GM23338 (cell line): ENCODE results near the gene IRF2BP2.

Source experiments
- CREB1 ChIP-seq: fragments of 250-450 bp; sonication (Bioruptor Pico); IDR thresholded peaks from 2 replicates; pipeline ENCODE4 v1.5.0; 2020; ENCODE audit warnings: low read depth, mild to moderate bottlenecking, moderate library complexity
- CTCF ChIP-seq, 2 experiments: fragments of 200-600 bp in 1 of 2; sonication (generic) in 1 of 2; conservative IDR thresholded peaks; 2 replicates each; pipeline versions ENCODE4 v1.5.1 to v1.6.1; 2016 to 2017; ENCODE audit warnings: antibody characterized with exemption in 2 of 2, low read depth in 2 of 2, mild to moderate bottlenecking in 2 of 2, moderate library complexity in 1 of 2
- ETS1 ChIP-seq: IDR thresholded peaks from 2 replicates; pipeline ENCODE4 v1.6.1; 2016; ENCODE audit warnings: antibody characterized with exemption
- EZH2 ChIP-seq: fragments of 200-600 bp; sonication (generic); IDR thresholded peaks from one replicate; pipeline ENCODE4 v1.8.0; 2017; ENCODE audit warnings: antibody characterized with exemption, mild to moderate bottlenecking, low read depth; ENCODE audit not compliant: unreplicated experiment
- EZH2phosphoT487 ChIP-seq: fragments of 200-600 bp; sonication (generic); IDR thresholded peaks from one replicate; pipeline ENCODE4 v1.8.1; 2018; ENCODE audit warnings: antibody characterized with exemption; ENCODE audit not compliant: unreplicated experiment
- JUNB ChIP-seq: IDR thresholded peaks from one replicate; pipeline ENCODE4 v1.6.1; 2016; ENCODE audit warnings: antibody characterized with exemption; ENCODE audit not compliant: unreplicated experiment
- NANOG ChIP-seq: IDR thresholded peaks from 2 replicates; pipeline ENCODE4 v1.6.1; 2016; ENCODE audit warnings: antibody characterized with exemption, borderline replicate concordance
- POLR2AphosphoS5 ChIP-seq: IDR thresholded peaks from 2 replicates; pipeline ENCODE4 v1.6.1; 2016; ENCODE audit warnings: antibody characterized with exemption, low read depth
- REST ChIP-seq: IDR thresholded peaks from one replicate; pipeline ENCODE4 v1.6.1; 2018; ENCODE audit warnings: antibody characterized with exemption; ENCODE audit not compliant: unreplicated experiment
- ZNF114 ChIP-seq: fragments of 250-450 bp; sonication (Bioruptor Pico); IDR thresholded peaks from 2 replicates; pipeline ENCODE4 v1.5.0; 2020; ENCODE audit warnings: mild to moderate bottlenecking, moderate library complexity
- ZNF331 ChIP-seq: fragments of 250-450 bp; sonication (Bioruptor Pico); IDR thresholded peaks from 2 replicates; pipeline ENCODE4 v1.5.0; 2020; ENCODE audit warnings: low read depth, mild to moderate bottlenecking, moderate library complexity
- ZNF462 ChIP-seq: fragments of 250-450 bp; sonication (Bioruptor Pico); IDR thresholded peaks from 2 replicates; pipeline ENCODE4 v1.5.0; 2020; ENCODE audit warnings: mild to moderate bottlenecking, moderate library complexity

- TF ChIP-seq CTCF (conservative IDR thresholded peaks at IDR 0.05; ENCODE audit: low read depth in 2 of 2) = no peak
- TF ChIP-seq EZH2 = no peak
- TF ChIP-seq ETS1 = no peak
- TF ChIP-seq REST = no peak
- TF ChIP-seq EZH2phosphoT487 = no peak
- TF ChIP-seq JUNB = no peak
- no peak for TF ChIP-seq POLR2AphosphoS5
- no peak for TF ChIP-seq ZNF114 (CRISPR knock-in tag)
- TF ChIP-seq ZNF462 (CRISPR knock-in tag) = no peak
- no peak for TF ChIP-seq NANOG
- no peak for TF ChIP-seq ZNF331 (CRISPR knock-in tag)
- no peak for TF ChIP-seq CREB1 (CRISPR knock-in tag)
Observed at GRCh38 chr1:234616644-234617043, 6.7 kb upstream of the IRF2BP2 start.
